Astrocyte of the spinal cord (primary cell): ENCODE measurements around the gene TTC7B.

ENCODE experiments used
- DNase-seq: peaks from one replicate; pipeline ENCODE4 v3.0.0; 2011; ENCODE audit warnings: low read depth, low spot score
- H3K4me3 ChIP-seq: 2 replicates; pipeline ENCODE4 v1.5.1; 2011; ENCODE audit warnings: low read depth, mild to moderate bottlenecking, low read length, moderate library complexity
- in situ Hi-C: cut with HindIII; loops from 2 replicates; pipeline ENCODE4 v1.10.0; 2017; ENCODE audit warnings: low sequenced_read_pairs
- TF ChIP-seq, protein P1 (sequence below): IDR thresholded peaks from 2 replicates; pipeline ENCODE4 v1.5.1; 2012; ENCODE audit warnings: low read depth, mild to moderate bottlenecking, low read length, inconsistent platforms

The TTC7B gene

DNA sequence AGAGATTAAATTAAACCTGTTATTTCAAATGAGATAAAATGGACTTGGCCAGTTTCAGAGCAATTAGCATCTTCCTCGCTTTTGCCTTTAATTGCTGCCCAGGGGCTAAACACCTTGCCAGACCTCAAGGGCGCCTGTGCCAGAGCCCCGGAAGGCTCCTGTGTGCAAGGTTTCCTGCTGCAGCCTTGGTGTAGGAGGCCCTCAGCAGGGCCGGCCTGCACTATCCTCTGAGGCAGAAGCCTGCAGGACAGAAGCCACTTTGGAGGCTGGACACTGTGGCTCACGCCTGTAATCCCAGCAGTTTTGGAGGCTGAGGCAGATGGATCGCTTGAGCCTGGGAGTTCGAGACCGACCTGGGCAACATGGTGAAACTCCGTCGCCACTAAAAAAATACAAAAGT, 269.0 kb downstream of the TTC7B start:
- in situ Hi-C loops = no loop called here
- no peak for DNase-seq
- H3K4me3 ChIP-seq = no peak overlapping the region
- TF ChIP-seq, protein P1, sequence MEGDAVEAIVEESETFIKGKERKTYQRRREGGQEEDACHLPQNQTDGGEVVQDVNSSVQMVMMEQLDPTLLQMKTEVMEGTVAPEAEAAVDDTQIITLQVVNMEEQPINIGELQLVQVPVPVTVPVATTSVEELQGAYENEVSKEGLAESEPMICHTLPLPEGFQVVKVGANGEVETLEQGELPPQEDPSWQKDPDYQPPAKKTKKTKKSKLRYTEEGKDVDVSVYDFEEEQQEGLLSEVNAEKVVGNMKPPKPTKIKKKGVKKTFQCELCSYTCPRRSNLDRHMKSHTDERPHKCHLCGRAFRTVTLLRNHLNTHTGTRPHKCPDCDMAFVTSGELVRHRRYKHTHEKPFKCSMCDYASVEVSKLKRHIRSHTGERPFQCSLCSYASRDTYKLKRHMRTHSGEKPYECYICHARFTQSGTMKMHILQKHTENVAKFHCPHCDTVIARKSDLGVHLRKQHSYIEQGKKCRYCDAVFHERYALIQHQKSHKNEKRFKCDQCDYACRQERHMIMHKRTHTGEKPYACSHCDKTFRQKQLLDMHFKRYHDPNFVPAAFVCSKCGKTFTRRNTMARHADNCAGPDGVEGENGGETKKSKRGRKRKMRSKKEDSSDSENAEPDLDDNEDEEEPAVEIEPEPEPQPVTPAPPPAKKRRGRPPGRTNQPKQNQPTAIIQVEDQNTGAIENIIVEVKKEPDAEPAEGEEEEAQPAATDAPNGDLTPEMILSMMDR = no peak

DNA sequence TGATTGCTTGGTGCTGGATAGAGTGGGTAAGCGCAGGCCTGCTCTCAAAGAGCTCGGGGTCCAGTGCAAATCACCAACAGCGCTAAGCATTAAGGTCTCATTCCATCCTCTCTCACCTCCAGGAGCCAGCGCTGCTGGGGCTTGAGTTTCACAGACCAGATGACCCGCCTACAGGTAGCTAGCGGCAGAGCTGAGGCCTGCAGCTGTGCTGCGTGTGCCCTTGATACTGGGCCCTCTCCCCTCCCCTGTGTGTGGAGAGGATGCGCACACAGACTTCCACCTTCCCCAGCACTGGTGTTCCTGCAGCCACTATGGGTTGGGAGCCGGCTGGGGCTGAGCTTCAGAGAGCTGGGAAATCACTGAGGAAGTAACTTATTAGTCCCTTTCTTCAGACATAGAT, 269.5 kb downstream of the TTC7B start:
- TF ChIP-seq, protein P1 = no peak
- in situ Hi-C loops = no loop called here
- no peak for DNase-seq
- H3K4me3 ChIP-seq = no peak overlapping the region

DNA sequence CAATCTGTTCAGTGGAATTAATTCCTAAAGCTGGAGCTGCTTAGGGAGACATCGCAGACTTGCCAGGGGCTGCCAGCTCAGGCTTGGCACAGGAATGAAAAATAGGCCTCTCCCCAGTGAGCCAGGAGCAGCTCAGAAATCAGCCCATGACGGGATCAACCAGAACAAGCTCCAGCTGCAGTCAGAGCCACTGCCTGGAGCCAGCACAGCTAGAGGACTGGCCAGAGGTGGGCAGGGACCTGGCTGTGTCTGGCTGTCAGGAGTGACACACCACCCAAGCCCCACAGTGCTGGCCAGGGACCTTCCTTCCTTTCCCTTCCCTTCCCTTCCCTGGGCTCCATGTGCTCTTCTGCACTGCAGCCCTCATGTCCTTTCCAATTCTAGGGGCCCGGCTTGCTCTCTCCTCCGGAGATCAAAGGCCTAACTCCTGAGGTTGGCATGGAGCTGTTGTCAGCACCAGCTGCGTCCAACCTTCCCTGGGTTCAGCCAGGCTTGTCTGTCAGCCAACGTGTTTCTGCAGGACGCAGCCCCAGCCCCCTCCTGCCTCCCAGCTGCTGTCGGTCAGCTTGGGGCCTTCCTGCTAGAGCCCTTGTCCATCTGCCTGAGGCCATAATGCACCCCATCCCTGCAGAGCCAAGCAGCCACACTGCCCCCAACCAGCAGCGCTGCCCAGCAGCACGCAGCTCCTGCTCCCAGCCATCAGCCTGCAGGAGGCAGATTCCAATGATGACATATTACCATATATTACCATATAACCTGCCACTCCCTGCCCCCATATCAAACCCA, 270.1 kb downstream of the TTC7B start:
- DNase-seq = no peak
- TF ChIP-seq, protein P1 = no peak
- in situ Hi-C loops = no loop called here
- no peak overlapping the region for H3K4me3 ChIP-seq

DNA sequence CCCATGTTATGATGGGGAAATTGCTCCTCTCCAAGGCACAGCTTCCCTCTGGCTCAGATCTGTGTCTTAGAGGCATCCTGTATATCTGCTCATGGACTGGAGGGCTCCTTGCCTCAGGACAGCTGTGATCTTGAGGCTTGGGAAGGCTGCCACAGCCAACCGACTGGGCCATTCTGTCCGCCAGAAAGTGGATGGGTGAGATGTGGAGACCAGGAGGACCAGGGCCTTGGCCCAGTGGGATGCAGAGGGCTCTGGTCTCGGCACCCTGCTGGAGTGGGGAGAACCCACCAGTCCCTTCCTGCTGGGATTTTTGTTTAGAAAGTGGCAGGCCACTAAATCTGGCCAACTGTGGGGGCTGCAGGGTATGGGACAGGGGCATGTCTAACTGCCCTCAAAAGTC, 270.8 kb downstream of the TTC7B start:
- no peak overlapping the region for H3K4me3 ChIP-seq
- no peak for DNase-seq
- TF ChIP-seq, protein P1 = no peak
- in situ Hi-C loops = no loop called here

DNA sequence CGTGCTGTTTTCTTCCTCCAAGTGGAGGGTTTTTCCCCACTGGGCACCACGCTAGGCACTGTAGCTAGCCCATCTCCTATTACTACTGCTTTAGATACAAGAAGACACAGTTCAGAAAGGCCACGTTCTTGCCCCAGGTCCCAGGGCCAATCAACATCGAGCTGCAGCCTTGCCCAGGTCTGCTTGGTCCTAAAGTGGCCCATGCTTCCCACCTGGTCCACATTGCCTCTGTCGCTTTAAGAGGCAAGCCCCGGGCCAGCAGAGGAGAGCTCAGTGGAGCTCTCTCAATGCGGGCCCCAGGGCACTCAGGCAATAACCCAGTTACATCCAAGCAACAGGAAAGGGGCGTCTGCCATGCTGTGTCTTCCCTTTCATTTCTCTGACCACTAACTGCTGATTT, 271.3 kb downstream of the TTC7B start:
- DNase-seq = no peak
- H3K4me3 ChIP-seq = no peak overlapping the region
- TF ChIP-seq, protein P1 = no peak
- in situ Hi-C loops = no loop called here

DNA sequence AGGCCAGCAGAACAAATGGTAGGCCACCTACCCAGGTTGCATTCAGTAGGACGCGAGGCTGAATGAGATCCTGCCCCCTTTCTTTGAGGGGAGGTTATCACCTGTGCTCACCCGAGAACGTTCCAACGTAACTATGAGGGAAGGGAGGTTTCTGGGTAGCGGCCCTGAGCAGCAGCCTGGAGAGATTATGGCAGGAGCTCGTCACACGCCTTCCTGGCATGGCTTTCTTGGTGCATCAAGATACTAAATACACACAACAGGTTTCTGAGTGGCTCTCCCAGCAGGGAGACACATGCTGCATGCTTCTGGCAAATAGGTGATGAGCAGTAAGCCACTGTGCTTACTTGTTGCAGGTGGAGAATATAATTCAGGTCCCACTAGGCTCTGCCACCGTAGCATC, 271.7 kb downstream of the TTC7B start:
- TF ChIP-seq, protein P1 = no peak
- DNase-seq = no peak
- in situ Hi-C loops = no loop called here
- H3K4me3 ChIP-seq = no peak overlapping the region

DNA sequence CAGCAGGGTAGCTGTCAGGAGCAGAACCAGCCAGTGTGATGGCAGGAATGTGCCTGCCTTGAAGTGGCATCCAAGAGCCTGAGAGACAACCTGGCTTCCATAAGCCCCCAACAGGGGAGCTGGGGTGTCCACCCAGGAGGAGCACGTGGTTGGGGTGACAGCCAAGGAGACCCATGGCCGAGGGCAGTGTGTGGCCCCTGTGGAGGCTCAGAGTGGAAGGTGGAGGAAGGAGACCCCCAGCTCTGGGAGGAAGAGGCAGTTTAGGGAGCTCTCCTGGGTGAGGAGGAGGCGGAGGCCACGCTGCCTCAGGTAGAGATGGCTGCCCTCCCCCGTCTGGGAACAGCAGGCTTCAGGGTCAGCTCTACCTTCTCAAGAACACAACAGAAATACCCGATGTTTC, 272.4 kb downstream of the TTC7B start:
- no peak overlapping the region for H3K4me3 ChIP-seq
- DNase-seq = no peak
- TF ChIP-seq, protein P1 = no peak
- in situ Hi-C loops = no loop called here
